Bone marrow (tissue), 2 donors: ENCODE results near the gene KIN.
"Not testable (repeated sequence)": the region's sequence is repeated elsewhere in the genome, so short reads cannot be mapped to it uniquely, and the experiment has no call there.

ENCODE experiments used
- DNase-seq, 2 donors: peaks; one replicate each; lab custom pipeline; 2025; lab: John Stamatoyannopoulos, UW

Gene KIN, protein sequence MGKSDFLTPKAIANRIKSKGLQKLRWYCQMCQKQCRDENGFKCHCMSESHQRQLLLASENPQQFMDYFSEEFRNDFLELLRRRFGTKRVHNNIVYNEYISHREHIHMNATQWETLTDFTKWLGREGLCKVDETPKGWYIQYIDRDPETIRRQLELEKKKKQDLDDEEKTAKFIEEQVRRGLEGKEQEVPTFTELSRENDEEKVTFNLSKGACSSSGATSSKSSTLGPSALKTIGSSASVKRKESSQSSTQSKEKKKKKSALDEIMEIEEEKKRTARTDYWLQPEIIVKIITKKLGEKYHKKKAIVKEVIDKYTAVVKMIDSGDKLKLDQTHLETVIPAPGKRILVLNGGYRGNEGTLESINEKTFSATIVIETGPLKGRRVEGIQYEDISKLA

DNA sequence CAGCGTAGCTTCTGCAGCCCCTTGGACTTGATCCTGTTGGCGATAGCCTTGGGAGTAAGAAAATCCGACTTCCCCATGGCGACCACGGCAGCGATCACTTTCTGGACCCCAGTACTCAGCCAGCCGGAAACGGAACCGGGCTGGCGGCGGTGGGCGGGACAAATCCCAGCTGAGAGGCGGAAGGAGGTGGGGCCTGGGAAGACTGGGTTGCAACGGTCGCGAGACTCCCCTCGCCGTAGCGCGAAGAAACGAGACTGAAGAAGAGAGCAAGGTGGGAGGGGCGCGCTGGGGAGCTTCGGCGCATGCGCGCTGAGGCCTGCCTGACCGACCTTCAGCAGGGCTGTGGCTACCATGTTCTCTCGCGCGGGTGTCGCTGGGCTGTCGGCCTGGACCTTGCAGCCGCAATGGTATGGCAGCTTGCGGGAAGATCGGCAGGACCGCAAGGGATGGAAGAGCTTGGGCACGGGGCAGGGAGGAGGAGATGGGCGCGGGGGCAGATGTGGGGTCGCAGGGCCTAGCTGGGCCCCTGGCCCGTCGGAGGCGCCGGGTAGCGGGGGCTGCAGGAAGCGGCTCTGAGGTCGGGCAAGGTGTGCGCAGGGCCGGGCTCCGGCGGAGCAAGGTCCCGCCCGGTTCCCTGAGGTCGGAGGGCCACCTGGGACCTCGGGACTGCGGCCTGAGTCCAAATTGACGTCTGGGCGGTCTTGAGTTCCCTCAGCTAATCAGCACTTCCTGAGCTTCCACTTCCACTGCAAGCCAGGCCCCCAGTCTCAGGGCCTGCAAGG is at the start of gene KIN, which contains the start of gene ATP5F1C:
TSS of gene KIN (minus strand) at position 137 of the 782 bp plus-strand sequence. CDS start at position 77, 60 bp downstream.
TSS of gene ATP5F1C (plus strand) at position 321 of the 782 bp plus-strand sequence. CDS start at position 352, 31 bp downstream.
- DNase-seq = peak; percentile 89 to 96

DNA sequence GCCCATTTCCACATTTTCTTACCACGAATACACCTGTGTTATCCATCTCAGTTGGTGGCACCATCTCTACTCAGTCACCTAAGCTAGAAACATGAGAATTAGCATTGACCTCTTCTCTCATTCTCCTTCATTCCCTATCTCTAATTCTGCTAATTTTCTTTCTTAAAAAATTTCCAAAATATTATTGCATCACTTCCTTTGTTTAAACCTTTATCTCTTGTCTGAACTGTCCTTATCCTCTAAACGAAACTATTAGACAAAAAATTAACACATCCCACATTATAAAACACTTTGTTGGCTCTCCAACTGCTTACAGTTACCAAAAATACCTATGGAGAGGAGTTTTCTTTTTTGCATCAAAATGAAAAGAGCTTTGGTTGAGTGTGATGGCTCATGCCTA is 48.8 kb upstream of the KIN start:
- DNase-seq = no peak

DNA sequence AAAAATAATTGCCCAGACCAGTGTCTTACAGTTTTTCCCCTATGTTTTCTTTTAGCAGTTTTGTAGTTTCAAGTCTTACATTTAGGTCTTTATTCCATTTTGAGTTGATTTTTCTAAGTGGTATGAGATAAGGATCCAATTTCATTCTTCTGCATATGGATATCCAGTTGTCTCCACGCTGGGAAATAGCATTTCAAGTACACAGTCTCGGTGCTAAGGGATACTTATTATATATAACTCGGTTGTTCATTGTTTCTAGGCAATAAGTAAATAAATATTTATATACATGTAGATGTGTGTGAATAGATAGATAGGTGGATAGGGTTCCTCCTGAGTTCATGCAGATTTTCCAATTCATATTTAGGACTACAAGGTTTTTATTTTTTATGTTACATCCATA is 46.5 kb upstream of the KIN start:
- DNase-seq = no peak

DNA sequence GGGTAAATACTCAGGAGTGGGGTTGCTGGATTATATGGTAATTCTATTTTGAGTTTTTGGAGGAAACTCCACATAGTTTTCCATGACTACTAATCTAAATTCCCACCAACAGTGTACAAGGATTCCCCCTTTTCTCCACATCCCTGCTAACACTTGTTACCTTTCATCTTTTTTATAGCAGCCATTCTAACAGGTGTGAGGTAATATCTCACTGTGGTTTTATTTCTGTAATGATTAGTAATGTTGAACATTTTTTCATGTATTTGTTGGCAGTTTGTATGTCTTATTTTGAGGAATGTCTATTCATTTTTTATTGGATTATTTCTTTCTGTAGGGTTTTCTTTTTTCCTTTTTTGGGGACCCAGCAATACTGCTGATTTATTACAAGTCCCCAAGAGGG is 45.4 kb upstream of the KIN start:
- DNase-seq = no peak

DNA sequence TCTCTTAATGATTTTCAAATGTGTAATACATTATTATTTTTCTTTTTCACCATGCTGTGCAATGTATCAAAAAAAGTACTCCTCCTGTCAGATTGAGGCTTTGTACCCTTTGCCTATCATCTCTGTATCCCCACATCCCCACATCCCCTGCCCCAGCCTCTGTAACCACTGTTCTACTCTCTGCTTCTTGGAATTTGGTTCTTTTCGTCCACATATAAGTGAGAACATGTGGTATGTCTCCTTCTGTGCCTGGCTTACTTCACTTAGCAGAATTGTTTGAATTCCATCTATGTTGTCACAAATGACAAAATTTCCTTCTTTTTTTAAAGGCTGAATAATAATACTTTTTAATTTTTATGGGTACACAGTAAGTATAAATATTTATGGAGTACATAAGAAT is 44.3 kb upstream of the KIN start:
- DNase-seq = no peak

DNA sequence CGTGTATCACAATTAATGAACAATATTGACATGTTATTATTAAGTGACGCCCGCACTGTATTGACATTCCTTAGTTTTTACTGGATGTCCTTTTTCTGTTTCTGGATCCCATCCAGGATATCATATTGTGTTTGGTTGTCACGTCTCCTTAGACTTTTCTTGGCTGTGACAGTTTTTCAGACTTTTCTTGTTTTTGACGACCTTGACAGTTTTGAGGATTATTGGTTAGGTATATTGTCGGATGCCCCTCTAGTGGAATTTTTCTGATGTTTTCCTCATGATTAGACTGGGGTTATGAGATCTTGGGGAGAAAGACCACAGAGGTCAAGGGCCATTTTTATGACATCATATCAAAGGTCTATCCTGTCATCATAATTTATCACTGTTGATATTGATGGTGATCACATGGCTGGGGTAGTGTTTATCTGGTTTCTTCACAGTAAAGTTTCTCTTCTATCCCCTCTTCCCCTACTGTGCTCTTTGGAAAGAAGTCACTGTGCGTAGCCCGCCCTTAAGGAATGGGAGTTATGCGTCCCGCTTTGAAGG is 41.6 kb upstream of the KIN start:
- no peak for DNase-seq

DNA sequence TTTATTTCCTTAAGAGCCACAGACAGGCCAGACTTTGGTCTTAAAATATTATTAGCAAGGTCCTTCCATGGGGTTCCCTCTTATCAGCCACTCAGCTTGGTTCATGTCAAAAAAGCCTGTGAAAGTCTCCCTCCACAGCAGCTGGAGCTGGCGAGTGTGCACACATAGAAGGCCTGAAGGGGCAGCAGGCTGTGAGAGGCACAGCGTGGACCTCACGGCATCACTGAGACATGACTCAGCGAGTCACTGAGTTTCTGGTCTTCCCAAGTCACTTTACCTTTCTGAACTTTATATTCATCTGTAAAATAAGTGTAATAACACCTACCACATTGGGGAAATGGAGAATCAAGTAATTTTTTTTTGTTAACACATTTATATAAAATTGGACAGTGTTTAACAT is 39.2 kb upstream of the KIN start:
- no peak for DNase-seq

DNA sequence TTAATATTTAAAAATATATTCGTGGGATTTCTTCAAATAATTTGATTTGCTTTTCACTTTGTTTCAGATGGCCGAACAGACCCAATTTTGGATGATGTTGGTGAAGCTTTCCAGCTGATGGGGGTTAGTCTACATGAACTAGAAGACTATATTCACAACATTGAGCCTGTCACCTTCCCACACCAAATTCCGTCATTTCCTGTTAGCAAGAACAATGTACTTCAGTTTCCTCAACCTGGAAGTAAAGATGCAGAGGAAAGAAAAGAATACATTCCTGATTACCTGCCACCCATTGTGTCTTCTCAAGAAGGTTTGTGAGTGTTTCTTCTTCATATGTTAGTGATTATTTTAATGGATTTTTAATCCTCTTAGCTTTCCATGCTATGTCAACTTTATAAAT is 36.5 kb upstream of the KIN start:
- no peak for DNase-seq

DNA sequence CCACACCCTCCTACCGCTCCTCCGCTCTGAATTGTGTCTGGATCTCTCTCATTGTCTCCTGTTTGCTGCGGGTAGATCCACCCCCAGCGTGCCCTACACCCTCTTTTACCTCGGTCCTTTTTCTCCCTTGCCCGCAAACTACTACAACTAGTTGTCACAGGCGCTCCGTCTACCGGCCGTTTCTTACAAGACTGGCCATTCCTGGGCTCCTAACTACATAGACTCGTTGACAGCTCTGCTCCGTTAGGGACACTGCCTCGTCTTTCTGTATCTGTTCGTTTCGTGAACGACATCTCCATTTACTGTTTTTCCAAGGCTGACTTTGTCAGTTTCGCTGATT is 31.3 kb upstream of the KIN start:
- peak in 1 of 2 donors; percentile 33 for DNase-seq

DNA sequence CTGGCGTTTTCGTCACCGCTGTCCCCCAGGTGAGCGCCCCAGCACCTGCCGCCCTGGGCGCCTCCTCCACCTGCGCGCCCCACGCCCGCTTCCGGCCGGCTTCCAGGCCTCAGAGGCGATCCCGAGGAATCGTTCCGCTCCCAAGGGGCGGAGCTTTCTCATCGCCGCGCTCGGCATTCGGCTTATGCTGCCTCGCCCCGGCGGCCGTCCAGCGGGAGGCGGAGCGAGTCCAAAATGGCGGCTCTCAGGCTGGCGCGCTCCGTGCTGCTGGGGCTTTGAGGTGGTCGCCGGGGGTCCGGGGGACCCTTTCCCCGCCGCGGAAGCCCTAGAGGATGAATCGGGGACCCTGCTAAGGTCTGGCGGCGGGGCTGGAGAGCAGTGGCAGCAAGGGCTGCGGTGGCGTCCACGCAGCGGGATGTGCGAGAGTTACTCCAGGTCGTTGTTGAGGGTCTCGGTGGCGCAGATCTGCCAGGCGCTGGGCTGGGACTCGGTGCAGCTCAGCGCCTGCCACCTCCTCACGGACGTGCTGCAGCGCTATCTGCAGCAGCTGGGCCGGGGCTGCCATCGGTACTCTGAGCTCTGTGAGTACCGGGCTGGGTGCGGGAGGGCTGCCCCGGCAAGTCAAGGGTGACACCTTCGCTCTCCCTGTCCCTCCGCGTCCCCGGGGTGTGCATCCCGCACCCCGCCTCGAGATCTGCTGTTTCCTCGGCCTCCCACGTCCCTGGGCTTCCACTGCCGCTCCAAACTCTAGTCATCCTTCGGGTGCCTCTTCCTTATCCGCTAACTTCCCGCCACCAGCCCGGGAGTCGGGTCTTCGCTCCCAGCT is 30.7 kb upstream of the KIN start, which contains the start of gene TAF3:
TSS of gene TAF3 (plus strand) at position 211 of the 826 bp plus-strand sequence. CDS start at position 416, 205 bp downstream.
- DNase-seq = peak; percentile 66 to 67

DNA sequence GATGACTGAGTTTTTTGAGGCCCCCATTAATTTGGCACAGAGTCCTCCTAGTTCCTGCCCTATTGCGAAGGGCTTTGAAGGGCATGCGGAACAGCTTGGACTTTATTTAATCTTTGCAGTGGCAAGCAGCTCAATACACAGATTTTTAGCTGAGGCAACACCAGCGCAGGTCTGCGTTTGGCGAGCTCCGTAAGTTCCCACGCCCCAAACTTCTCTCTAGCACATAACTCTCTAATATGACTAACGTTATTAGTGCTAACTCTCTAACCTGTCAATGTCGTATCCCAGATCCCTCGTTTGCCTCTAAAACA is 30.1 kb upstream of the KIN start:
- DNase-seq = no peak

DNA sequence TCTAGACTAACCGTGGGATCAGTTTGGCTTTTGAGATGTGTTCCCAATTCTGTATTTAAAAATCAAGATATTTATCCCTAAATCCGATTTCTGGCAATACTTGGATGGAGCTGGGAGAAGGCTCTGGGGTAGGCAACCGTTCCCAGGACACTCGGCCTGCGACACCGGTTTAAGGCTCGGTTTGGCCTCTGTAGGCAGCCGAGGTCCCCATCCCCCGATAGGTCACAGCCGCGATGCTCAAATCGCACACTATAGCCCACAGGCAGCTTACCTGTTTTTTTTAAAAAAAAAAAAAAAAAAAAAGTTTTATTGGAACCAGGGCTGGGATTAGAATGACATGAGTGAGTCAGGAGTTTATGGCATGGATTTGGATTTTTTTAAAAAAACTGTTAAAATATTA is 29.8 kb upstream of the KIN start:
- DNase-seq = no peak

DNA sequence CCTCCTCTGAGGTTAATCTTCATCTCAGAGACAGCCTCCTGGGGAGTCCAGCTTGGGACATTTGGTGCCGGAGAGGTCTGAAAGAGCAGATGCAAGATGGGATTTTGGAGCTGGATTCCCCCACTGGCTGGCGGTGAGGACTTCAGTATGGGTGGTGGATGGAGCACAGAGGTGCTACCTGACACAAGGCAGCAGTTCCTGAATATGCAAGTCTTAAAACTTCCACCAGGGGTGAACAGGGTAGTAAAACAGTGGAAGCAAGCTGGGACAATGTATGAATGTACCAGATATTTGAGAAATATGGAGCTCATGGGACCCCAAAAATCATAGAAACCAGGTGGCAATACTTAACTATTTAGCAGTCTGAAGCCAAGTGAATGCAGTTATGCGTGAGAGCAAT is 25.7 kb upstream of the KIN start:
- no peak for DNase-seq

DNA sequence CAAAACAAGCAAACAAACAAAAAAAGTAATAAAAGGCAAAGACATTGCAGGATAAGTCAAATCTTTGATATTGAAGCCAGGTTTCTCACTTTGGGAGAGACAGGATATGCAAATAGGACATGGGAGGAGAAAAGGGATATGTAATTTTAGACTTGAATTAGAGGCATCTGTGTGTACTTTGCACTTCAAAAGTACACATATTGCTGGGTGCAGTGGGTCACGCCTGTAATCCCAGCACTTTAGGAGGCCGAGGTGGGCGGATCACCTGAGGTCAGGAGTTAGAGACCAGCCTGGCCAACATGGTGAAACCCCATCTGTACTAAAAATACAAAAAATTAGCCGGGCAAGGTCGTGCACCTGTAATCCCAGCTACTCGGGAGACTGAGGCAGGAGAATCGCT is 23.9 kb upstream of the KIN start:
- not testable (repeated sequence) for DNase-seq

DNA sequence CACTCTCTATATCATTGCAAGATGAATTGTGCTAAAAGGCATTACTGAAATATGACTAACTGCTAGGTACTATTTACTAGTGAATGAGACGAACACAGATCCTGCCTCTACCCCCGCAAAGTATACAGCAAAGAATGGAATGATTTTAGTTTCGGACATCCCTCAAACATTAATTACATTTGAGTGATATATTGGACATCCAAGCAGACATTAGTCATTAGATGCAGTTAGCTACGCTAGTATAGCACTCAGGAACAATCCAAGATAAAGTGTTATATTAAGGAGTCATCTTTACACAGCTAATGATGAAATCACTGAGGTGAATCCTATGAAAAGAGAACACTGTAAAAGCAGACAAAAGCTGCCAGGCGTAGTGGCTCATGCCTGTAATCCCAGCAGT is 23.2 kb upstream of the KIN start:
- no peak for DNase-seq

DNA sequence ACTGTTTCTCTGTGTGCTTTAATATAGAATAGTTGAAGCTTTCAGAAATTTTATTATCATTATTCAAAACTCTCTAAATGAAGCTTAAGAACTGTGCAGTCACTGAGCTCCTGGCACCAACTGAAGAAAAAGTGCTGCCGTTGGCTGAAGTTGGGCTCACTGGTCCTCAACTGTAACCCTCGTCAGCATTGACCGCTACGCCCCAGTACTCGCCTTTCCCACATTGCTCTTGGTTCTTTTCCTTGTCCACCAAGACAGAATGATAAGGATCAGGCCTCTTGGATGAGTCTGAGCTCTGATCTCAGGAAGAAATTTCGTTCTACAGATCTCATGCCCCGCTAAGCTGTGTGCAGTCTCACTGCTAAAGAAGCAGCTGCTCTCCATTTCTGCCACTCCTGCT is 22.6 kb upstream of the KIN start:
- no peak for DNase-seq

DNA sequence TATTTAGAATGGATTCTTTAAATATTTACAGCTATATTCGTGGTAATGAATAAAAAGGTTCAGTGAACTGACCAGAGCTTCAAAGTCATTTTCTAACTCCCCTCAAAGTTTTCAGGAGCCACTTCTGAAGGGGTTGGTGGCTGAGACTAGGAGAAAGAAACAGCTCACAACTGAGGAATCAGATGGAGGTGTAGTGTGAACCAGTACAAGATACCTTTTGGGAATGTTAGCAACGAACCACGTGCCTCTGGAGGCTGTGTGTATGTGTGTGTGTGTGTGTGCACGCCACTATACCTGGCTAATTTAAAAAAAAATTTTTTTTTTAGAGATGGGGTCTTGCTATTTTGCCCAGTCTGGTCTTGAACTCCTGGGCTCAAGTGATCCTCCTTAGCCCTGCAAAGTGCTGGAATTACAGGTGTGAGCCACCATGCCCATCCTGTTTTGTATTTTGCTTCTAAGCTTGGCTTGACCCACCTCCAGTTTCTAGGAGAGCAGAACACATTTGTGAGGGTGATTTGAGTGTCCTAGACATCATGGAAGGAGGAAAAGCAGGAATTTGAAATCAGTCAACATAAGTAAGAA is 21.0 kb upstream of the KIN start:
- no peak for DNase-seq

DNA sequence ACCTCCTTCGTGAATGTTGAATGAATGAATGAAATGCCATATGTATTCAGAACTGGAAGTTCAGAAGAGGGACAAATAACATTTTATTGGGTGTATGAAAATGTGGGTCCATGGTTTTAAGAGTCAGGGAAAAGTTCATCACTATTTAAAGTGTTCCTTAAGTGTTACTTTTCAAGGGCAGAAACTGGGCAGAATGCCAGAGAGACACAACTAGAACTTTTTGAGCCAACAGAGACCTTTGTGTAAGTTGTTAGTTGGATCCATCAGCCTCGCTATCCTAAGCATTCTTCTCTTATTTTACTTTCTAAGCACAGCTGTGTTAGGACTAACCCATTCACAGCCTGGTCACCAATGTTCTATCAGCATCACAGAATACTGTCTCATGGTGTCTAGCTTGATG is 16.9 kb upstream of the KIN start:
- DNase-seq = no peak

DNA sequence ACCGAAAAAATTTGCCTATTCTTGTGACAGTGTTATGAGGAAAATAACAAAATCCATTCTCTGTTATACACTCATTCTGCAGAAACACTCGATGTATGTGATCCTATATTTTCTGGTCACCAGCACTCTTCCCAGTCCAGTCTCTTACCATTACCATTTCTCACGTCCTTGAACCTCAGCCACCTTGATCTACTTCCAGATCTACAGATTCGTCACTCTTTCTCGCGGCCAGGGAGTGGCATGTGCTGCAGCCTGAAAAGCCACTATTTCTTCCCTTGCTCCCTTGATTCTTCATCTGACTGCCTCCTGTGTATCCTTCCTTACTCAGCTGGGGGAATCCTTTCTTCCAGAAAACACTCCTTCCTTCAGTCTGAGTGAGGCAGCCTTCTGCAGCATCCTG is 16.4 kb upstream of the KIN start:
- DNase-seq = no peak

DNA sequence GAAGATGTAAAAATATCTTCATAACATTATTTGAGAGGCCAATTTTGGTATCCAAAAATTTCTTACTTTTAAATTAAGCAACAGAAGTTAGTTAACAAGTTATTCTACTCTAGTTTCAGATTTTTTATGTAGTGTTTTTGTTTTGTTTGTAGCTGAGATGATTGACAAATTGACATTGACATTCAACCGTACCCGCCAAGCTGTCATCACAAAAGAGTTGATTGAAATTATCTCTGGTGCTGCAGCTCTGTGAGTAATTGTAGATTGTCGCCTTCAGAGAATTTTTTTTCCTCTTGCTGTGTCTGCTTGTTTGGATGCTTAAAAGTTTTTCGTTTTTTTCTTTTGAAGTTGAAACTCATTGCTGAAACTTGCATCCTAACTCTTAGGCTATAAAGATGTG is 14.8 kb upstream of the KIN start:
- no peak for DNase-seq

DNA sequence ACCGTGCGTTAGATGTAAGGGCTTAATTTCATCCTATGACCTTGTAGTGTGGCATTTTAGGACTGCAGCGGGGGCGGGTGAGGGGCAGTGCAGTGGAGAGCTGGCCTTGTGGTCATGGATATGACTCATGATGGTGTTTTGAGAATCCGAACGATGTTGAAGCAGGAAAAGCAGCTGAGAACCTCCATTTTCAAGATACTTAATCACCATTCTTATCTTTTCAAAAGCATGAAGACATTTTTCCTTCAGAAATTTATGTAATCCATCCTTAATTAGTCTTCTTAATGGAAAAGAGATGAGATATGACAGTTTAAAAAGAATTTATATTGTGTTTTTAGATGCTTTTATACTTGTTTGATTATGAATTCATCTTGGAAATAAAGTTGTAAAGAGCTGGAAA is 9.8 kb upstream of the KIN start:
- DNase-seq = no peak

DNA sequence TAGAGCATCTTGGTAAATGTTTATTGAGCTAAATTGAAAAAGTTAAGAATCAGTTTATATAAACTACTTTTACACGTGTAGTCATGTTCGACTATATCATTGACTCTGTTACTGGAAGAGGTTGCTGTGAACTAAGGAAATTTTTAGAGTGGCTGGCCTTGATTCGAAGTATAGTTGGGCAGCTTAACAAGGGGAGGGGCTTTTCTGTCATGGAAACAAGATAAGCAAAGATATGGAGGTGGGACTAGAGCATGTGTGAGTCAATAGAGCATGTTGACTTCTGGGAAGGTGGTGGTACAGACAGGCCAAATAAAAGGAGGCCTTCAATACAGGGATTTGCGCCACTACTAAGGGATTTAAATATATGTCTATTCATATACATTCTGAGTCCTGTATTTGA is 7.8 kb upstream of the KIN start:
- DNase-seq = no peak
